ENCODE measurements around the gene CDC42SE2.

CDC42SE2 gene

GRCh38 chr5:131387255-131387654 is 123.4 kb downstream of the CDC42SE2 start:
- no peak overlapping the region for H3K4me3 ChIP-seq (ENCODE audit: low read depth, low read length)
- DNase-seq (ENCODE audit: low read depth): no peak
- TF ChIP-seq, protein P1, sequence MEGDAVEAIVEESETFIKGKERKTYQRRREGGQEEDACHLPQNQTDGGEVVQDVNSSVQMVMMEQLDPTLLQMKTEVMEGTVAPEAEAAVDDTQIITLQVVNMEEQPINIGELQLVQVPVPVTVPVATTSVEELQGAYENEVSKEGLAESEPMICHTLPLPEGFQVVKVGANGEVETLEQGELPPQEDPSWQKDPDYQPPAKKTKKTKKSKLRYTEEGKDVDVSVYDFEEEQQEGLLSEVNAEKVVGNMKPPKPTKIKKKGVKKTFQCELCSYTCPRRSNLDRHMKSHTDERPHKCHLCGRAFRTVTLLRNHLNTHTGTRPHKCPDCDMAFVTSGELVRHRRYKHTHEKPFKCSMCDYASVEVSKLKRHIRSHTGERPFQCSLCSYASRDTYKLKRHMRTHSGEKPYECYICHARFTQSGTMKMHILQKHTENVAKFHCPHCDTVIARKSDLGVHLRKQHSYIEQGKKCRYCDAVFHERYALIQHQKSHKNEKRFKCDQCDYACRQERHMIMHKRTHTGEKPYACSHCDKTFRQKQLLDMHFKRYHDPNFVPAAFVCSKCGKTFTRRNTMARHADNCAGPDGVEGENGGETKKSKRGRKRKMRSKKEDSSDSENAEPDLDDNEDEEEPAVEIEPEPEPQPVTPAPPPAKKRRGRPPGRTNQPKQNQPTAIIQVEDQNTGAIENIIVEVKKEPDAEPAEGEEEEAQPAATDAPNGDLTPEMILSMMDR (conservative IDR thresholded peaks at IDR 0.05; ENCODE audit: low read depth, low read length): no peak

DNA sequence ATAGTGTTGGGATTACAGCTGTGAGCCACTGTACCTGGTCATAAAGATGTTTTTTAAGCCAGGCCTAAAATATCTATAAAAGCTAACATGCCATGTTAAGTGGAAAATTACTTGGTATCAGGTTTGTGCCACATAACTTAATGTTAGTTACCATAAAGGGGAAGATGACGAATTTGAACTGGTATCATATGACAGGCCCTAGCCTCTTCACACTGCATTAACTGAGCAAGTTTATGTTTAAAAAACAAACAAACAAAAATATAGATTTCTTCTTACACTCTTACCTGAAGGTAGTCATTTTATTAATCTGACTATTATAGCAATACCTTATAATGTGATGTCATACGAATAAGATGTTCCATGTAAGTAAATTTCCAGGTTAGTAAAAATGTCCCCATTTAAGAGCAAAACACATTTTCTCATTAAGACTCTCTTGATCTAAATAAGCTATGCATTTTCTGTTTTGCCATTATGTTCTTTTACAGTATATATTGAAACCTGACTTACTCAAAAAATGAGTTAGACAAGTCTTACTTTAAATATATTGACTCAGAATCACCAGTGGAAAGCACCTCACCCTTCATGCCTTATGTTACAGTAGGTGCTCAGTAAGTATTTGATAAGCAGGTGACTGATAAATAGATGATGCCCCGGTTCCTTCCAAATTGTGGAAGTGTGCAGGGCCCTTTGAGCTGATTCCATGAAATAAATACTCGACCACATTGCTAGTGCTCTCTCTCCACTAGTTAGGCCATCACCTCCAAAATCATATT is 125.4 kb downstream of the CDC42SE2 start:
- TF ChIP-seq, protein P1 (conservative IDR thresholded peaks at IDR 0.05; ENCODE audit: low read depth, low read length): no peak
- no peak for DNase-seq (ENCODE audit: low read depth)
- H3K4me3 ChIP-seq (ENCODE audit: low read depth, low read length): no peak overlapping the region

DNA sequence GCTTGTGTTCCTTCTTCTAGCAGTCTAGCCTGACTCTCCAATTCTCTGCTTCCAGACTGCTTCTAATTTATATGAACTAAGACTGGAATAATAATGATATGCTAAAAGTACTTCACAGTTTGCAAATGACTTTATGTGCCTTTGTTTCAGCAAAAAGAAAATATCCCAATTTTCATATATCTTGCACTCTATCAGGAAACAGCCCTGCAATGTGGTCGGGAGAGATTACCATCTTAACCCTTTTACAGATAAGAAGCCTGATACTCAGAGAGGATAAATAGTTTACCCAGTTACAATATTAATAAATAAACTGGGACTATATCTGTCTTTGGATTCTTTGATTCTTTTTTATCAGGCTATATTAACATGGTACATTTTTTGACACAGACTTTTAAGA is 126.0 kb downstream of the CDC42SE2 start:
- no peak overlapping the region for H3K4me3 ChIP-seq (ENCODE audit: low read depth, low read length)
- no peak for DNase-seq (ENCODE audit: low read depth)
- TF ChIP-seq, protein P1 (conservative IDR thresholded peaks at IDR 0.05; ENCODE audit: low read depth, low read length): no peak

DNA sequence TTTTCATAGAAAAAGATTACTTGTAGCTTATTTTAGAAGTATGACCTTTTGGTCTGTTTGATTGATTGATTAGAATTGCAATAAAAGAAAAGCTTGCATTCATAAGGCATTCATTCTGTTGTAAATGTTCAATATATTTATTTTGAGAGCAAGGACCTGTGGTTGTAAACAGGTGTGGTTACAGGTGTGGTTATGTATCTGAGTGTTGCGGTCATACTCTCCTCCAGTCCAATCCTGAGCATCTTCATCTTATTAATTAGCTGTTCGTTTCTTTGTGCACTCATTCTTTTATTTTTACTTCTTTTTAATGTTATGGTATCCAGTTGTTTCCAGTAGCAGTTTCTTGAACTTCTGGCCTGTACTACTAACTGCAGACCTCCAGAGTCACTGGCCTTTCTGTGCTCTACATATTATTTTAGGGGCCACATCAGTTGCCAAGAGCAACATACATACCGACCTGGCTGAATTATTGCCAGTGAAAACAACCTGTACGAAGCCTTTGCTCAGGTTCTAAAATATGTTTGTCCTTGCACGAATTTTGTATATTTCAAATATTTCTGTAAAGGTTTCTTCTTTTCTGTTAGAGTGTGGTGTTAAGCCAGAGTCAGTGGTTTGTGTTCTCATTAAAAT is 128.7 kb downstream of the CDC42SE2 start:
- no peak overlapping the region for H3K4me3 ChIP-seq (ENCODE audit: low read depth, low read length)
- no peak for DNase-seq (ENCODE audit: low read depth)
- TF ChIP-seq, protein P1 (conservative IDR thresholded peaks at IDR 0.05; ENCODE audit: low read depth, low read length): no peak

GRCh38 chr5:131393498-131393968 is 129.7 kb downstream of the CDC42SE2 start:
- TF ChIP-seq, protein P1 (conservative IDR thresholded peaks at IDR 0.05; ENCODE audit: low read depth, low read length): no peak
- DNase-seq (ENCODE audit: low read depth): no peak
- no peak overlapping the region for H3K4me3 ChIP-seq (ENCODE audit: low read depth, low read length)

GRCh38 chr5:131394128-131394527 is 130.3 kb downstream of the CDC42SE2 start:
- TF ChIP-seq, protein P1 (conservative IDR thresholded peaks at IDR 0.05; ENCODE audit: low read depth, low read length): no peak
- no peak overlapping the region for H3K4me3 ChIP-seq (ENCODE audit: low read depth, low read length)
- DNase-seq (ENCODE audit: low read depth): peak; percentile 48

All from choroid plexus epithelial cell (primary cell).